ENCODE results near the gene PALLD. TPM values are rescaled to one million over a fixed set of nuclear protein-coding genes. Genes with fewer than 3 reads are reported as not detected.

Gene PALLD
- total RNA-seq, 1 experiment from 2014 or later, result 166 TPM

DNA sequence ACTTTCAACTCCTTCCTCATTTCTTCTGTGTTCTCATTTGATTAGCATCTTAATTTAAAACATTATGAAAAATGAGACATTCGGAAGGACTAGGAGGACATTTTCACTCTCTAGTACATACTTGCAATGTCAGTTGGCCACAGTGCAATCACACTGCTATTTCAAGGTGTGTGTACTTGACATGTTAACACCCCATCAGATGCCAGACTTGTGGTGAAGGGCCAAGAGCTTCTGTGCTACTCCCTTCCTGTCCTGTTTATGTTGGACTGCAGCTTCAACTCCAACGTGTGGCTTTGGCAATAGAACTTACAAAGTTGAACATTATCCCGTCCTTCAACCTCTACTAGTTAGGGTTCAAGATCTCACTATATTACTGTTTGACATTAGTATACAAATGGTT is 221.0 kb downstream of the PALLD start (continued):
- no peak for TF ChIP-seq POLR2A (IDR thresholded peaks at IDR 0.05; ENCODE audit: borderline replicate concordance, extremely low read depth, insufficient read depth, insufficient read length)

- no TSS peak for BruUV-seq (replicated peaks)
- Histone ChIP-seq H4K20me1 (ENCODE audit: insufficient read depth) (no peaks in the 10 kb centered on the region), H2AFZ (ENCODE audit: low read depth, low read length, poor library complexity, severe bottlenecking) (no peak overlapping the region), H3K9me3 (ENCODE audit: control insufficient read depth in 1 of 2, insufficient read depth in 1 of 2, low read depth in 1 of 2, low read length in 2 of 2) (no peaks in the 10 kb centered on the region), H3K36me3 (ENCODE audit: control insufficient read depth in 1 of 2, insufficient read depth in 2 of 2, low read length in 2 of 2) (peaks cover 0 to 5% of the 10 kb centered on the region in 2 experiments; a peak in 1 of 4 replicates), H3K4me2 (ENCODE audit: low read length) (no peak overlapping the region), H3K27me3 (ENCODE audit: insufficient read depth, low read length) (no peaks in the 10 kb centered on the region), H3K79me2 (ENCODE audit: insufficient read depth, low read length) (no peaks in the 10 kb centered on the region), H3K4me3 (replicated peaks in 1 of 2; ENCODE audit: low read depth in 1 of 2, low read length in 2 of 2) (no peak overlapping the region), H3K4me1 (ENCODE audit: control insufficient read depth in 1 of 2, insufficient read depth in 2 of 2, low read length in 2 of 2) (no peaks in the 10 kb centered on the region), H3K27ac (ENCODE audit: low read depth, low read length) (no peak overlapping the region), H3K9ac (ENCODE audit: low read length) (no peak overlapping the region), H3K9me2 (ENCODE audit: insufficient read depth) (no peaks in the 10 kb centered on the region)
- TF ChIP-seq ELF1 (IDR thresholded peaks at IDR 0.05; ENCODE audit: borderline replicate concordance, low read depth), result no peak
- TF ChIP-seq RAD21 (IDR thresholded peaks at IDR 0.05; ENCODE audit: low read depth), result no peak
- no peak for TF ChIP-seq ZNF274 (IDR thresholded peaks at IDR 0.05; ENCODE audit: low read depth, low read length)
- no peak for TF ChIP-seq CTCF (IDR thresholded peaks at IDR 0.05 in 2 of 3, conservative IDR thresholded peaks at IDR 0.05 in 1 of 3; ENCODE audit: borderline replicate concordance in 1 of 3, insufficient read depth in 1 of 3, low read depth in 2 of 3, low read length in 2 of 3)
- TF ChIP-seq ZFX (IDR thresholded peaks at IDR 0.05), result no peak
- no peak for TF ChIP-seq EZH2 (IDR thresholded peaks at IDR 0.05)
- TF ChIP-seq CEBPB (IDR thresholded peaks at IDR 0.05; ENCODE audit: low read depth), result no peak
- TF ChIP-seq JUND (IDR thresholded peaks at IDR 0.05), result no peak
- no peak for TF ChIP-seq POLR2AphosphoS5 (IDR thresholded peaks at IDR 0.05; ENCODE audit: low read depth, low read length)
- TF ChIP-seq, protein P1, sequence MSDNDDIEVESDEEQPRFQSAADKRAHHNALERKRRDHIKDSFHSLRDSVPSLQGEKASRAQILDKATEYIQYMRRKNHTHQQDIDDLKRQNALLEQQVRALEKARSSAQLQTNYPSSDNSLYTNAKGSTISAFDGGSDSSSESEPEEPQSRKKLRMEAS (IDR thresholded peaks at IDR 0.05), result no peak
- TF ChIP-seq SP1 (IDR thresholded peaks at IDR 0.05; ENCODE audit: low read depth), result no peak
- TF ChIP-seq REST (IDR thresholded peaks at IDR 0.05; ENCODE audit: low read depth), result no peak
- no peak for TF ChIP-seq CBX3 (IDR thresholded peaks at IDR 0.05; ENCODE audit: low read depth)
- TF ChIP-seq TCF7L2 (IDR thresholded peaks at IDR 0.05; ENCODE audit: borderline replicate concordance, extremely low read depth, insufficient read depth, insufficient read length), result no peak
- no peak for TF ChIP-seq SIN3A (IDR thresholded peaks at IDR 0.05; ENCODE audit: low read depth)
- no peak for TF ChIP-seq YY1 (IDR thresholded peaks at IDR 0.05; ENCODE audit: extremely low read depth, insufficient replicate concordance, low read depth, low read length)
- no peak for TF ChIP-seq EGR1 (IDR thresholded peaks at IDR 0.05; ENCODE audit: low read depth)
- TF ChIP-seq, protein P2, sequence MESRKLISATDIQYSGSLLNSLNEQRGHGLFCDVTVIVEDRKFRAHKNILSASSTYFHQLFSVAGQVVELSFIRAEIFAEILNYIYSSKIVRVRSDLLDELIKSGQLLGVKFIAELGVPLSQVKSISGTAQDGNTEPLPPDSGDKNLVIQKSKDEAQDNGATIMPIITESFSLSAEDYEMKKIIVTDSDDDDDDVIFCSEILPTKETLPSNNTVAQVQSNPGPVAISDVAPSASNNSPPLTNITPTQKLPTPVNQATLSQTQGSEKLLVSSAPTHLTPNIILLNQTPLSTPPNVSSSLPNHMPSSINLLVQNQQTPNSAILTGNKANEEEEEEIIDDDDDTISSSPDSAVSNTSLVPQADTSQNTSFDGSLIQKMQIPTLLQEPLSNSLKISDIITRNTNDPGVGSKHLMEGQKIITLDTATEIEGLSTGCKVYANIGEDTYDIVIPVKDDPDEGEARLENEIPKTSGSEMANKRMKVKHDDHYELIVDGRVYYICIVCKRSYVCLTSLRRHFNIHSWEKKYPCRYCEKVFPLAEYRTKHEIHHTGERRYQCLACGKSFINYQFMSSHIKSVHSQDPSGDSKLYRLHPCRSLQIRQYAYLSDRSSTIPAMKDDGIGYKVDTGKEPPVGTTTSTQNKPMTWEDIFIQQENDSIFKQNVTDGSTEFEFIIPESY (IDR thresholded peaks at IDR 0.05; ENCODE audit: extremely low read depth, insufficient replicate concordance, low read length), result no peak
- no peak for TF ChIP-seq SRF (IDR thresholded peaks at IDR 0.05; ENCODE audit: low read depth)
- intact Hi-C loops (cut with micrococcal nuclease), result loop anchor here (10.0 kb wide), 1 partner anchor 765 kb away; no protein-coding TSS in a partner anchor
- CTCF ChIA-PET, result no interaction called here
- no peak for DNase-seq (ENCODE audit: low read depth, low spot score)
- no peak for ATAC-seq
- POLR2A ChIA-PET, result no interaction called here
- RAD21 ChIA-PET (ENCODE audit: low non-redundant PET in 1 of 2, low total read pairs in 2 of 2, uncharacterized antibody in 2 of 2, unreplicated experiment in 2 of 2), result no interaction called here
Measured at GRCh38 chr4:168719725-168720124, 222.9 kb downstream of the PALLD start.
